ENCODE results near the gene GDPD5.
A peak's percentile ranks its signal among the peaks of the same experiment; 100 is the strongest.
"Not testable (repeated sequence)": the region's sequence is repeated elsewhere in the genome, so short reads cannot be mapped to it uniquely, and the experiment has no call there.

GDPD5 gene

GRCh38 chr11:75428989-75429640, 96.6 kb downstream of the GDPD5 start:
- DNase-seq (ENCODE audit: low spot score), result no peak

DNA sequence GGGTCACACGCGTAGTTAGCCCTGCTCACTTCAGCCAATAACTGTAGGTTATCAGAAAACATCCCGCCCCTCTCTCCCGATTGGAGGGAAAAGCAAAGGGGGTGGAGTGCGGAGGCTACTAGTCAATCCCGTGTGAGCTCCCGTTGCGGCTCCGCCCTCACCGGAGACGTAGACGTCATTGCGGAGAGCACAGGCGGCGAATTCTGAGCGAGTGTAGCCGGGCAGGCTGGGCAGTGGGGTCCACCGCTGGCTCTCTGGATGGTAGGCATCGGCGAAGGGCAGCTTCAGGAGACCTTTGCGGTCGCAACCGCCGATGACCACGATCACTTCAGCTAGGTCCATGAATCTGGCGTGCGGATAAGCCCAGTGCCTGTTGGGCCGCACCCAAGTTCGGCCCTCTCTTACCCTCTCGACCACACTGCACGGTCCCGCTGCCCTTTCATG, 97.4 kb downstream of the GDPD5 start:
- peak; percentile 25 for DNase-seq (ENCODE audit: low spot score)

GRCh38 chr11:75427181-75427580, 98.6 kb downstream of the GDPD5 start:
- no peak for DNase-seq (ENCODE audit: low spot score)

DNA sequence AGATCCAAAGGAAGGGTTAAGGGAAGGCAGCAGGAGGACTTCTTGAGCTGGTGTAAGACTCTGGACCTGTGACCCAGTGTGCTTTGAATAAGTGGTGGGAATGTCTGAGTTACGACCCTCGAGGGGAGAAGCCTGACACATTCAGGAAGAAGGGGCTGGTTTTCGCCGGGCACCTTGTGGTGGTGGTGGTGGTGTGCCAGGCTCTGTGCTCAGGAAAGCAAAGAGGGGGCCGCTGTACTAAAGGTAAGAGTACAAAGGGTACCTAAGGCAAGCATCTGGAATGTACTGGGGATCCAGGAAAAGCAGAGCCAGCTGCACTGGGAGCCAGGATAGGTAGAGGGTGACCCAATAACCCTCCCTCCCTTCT, 99.0 kb downstream of the GDPD5 start:
- DNase-seq (ENCODE audit: low spot score), result no peak

GRCh38 chr11:75425422-75425821, 100.3 kb downstream of the GDPD5 start:
- DNase-seq (ENCODE audit: low spot score), result no peak

GRCh38 chr11:75424396-75424795, 101.3 kb downstream of the GDPD5 start:
- DNase-seq (ENCODE audit: low spot score), result no peak

DNA sequence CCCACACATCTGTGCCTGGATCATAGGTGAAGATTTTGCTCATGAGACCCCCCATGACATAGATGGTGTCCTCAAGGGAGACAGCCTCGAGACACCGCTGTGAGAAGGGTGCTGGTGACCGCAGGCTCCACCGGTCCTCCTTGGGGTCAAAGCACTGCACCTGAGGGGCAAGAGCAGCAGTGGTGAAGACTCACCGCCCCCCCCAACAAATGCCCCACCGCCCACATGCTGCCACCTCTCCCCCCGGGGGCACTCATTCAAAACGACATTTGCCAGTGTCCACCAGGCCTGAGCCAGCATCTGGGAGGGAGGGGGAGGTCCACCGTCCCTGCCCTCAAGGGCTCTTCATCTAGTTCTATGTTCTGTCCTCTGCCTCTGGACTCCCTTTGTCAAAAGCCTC, 102.0 kb downstream of the GDPD5 start:
- DNase-seq (ENCODE audit: low spot score), result no peak

DNA sequence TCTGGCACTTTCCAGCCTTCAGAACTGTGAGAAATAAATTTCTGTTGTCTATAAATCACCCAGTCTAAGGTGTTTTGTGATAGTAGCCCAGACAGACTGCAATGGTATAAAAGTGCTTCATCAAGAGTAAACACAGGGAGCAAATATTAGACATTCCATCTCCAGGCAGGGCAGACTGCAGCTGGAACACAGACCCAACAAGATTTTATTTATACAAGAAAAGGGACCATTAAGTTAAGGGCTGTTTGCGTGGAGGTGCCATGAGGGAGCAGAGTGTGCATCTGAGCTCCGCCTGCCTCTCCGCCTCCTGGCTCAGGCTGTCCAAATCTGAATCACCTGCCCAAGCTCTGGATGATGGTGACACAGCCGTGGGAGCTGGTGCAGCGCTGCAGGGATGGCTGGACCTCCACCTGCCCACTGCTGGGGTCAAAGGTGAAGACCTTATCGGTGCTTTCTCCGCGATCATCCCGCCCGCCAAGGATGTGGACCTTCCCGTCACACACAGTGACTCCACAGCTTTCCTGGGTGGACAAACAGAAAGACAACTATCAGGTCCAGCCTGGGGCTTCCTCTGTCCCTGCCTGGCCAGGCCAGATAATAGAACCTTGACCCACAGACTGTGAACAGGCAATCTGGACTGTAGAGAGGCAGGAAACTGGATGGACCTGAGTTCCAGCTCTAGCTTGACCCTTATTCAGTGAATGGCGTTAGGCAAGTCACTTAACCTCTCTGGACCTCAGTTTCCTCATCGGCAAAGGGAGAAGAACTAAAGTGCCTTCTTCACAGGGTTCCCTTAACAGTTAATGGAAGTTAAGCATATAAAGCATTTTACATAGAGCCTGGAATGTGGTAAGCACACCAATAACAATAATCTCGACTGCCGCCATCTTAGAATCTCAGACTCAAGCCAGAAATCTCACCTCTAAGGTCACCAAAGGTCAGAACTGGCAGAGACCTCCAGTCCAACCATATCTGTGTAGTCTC, 103.2 kb downstream of the GDPD5 start:
- DNase-seq (ENCODE audit: low spot score), result no peak

DNA sequence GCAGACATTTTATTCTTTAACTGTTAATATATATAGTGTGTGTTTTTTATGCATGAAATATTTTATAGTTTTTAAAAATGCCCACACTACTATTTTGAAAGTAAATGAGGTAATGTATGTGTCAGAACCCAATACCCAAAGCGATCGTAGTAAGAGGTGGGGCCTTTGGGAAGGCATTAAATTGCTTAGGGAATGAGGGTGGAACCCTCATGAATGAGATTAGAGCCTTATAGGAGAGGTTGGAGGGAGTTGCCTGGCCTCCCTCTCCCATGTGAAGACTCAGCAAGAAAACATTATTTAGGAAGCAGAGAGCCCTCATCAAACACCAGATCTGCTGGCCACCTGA, 103.9 kb downstream of the GDPD5 start:
- DNase-seq (ENCODE audit: low spot score), result no peak

- no peak for DNase-seq (ENCODE audit: low spot score)
These were observed 104.6 kb downstream of the GDPD5 start for GRCh38 chr11:75421035-75421602.

GRCh38 chr11:75420224-75421034, 105.3 kb downstream of the GDPD5 start:
- DNase-seq (ENCODE audit: low spot score), result no peak

DNA sequence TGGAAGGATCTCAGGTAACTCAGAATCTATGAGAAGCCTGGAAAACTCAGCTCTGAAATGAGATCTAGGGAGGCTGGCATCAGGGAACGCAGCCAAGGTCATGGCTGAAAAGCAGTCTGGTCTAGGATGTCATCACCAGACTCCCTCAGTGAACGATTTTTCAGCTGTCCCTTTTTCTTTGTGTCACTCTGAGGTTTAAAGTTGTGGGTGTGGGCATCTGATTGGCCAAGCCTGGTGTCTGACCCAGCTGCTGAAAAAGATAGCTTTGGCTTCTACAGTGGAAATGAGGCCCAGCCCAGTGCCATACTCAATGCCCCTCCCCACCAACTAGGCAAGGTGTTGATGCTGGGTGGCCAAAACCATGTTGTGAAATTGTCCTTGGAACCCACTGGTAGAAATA, 111.9 kb downstream of the GDPD5 start:
- no peak for DNase-seq (ENCODE audit: low spot score)

GRCh38 chr11:75413146-75413545, 112.6 kb downstream of the GDPD5 start:
- not testable (repeated sequence) for DNase-seq (ENCODE audit: low spot score)

DNA sequence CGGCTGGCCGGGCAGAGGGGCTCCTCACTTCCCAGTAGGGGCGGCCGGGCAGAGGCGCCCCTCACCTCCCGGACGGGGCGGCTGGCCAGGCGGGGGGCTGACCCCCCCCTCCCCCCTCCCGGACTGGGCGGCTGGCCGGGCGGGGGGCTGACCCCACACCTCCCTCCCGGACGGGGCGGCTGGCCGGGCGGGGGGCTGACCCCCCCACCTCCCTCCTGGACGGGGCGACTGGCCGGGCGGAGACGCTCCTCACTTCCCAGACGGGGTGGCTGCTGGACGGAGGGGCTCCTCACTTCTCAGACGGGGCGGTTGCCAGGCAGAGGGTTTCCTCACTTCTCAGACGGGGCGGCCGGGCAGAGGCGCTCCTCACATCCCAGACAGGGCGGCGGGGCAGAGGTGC, 115.8 kb downstream of the GDPD5 start:
- not testable (repeated sequence) for DNase-seq (ENCODE audit: low spot score)

DNA sequence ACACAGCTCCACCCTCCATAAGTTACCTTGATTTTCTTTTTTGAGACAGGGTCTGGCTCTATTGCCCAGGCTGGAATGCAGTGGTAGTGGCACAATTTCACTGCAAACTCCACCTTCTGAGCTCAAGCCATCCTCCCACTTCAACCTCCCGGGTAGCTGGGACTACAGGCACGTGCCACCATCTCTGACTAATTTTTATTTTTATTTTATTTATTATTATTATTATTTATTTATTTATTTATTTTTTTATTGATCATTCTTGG, 116.9 kb downstream of the GDPD5 start:
- no peak for DNase-seq (ENCODE audit: low spot score)

DNA sequence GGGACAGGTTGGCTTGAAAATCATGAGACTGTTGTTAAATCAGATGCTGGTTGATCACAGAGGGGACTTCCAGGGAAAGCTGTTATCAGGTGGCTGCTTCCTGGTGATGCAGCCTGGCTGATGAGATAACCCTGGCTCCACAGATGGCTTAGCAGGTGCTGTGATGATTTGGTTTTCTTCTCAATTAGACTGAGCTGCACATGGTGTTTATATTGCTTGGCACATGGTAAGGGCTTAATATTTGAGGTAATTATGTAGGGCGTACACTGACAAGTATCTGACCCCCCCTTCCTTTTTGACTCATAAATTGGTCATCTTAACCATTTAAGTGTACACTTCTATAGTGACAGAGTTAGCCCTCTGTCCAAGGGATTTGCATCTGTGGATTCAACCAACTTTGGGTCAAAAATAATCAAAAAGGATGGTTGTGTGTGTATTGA, 119.4 kb downstream of the GDPD5 start:
- DNase-seq (ENCODE audit: low spot score), result no peak

DNA sequence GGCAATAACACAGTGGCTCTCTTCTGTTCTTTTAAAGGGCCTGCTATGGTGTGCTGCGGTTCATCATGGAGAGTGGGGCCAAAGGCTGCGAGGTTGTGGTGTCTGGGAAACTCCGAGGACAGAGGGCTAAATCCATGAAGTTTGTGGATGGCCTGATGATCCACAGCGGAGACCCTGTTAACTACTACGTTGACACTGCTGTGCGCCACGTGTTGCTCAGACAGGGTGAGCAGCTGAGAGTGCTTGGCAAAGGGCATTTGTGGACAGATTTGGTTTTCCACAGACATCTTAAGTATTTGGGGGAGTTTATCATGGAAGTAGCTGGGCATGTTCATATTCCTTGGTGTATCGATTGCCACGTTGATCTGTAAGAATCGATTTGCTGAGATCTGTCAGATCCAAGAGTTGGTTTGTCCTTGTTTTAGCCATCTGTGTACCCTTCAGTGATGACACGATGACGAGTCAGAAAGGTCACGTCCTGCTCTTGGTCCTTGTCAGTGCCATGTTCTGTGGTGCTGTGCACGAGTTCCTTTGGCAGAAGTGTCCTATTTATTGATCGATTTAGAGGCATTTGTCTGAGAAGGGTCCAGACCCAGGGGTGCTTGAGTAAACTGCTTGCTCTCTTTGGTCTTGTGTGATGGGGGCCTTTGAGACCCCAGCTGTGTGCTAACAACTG, 121.6 kb downstream of the GDPD5 start:
- no peak for DNase-seq (ENCODE audit: low spot score)

DNA sequence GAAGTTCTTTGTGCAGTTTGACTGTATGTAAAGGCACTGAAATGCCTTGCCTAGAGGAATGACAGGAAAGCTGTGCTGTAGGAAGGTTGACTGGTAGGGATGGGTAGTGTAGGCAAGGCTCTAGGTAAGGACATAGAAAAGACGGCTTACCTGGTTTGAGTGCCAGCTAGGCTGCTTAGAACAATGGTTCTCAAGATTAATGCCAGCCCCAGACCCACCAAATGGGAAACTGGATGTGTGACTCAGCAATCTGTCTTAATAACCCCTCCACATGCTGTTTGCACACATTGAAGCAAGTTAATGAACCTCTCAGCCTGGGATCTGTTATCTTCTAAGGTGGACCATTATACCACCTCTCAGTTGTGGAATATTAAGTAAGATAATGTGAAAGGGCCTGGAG, 122.7 kb downstream of the GDPD5 start:
- no peak for DNase-seq (ENCODE audit: low spot score)

DNA sequence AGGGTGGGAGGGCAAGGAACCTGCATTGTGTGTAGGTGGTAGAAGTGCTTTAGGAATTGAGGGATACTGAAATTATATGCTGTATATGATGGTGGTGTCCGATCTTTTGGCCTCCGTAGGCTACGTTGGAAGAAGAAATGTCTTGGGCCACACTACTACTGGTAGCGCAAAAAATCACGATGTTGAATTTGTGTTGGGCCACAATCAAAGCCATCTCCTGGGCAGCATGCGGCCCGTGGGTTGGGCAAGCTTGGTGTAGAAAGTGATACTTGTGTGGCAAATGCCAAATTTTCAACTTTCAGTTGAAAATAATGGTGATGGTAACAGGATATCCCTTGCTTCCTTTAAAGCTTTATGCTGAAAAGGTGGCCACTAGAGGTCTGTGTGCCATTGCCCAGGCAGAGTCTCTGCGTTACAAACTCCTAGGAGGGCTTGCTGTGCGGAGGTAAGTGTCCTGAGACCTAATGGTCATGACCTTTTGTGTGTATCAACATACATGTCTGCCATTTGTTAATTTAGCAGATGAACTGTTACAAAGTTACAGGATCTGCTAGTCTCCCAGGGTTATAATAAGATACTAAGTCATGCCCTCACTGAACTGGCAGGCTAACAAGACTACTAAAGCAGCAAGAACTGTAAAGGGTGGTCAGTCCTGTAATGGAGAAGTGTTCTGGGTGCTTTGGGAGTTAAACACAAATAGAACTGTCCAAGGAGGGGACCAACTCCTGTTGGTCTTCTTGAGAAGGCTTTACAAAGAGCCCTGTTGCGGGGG, 123.6 kb downstream of the GDPD5 start:
- no peak for DNase-seq (ENCODE audit: low spot score)

DNA sequence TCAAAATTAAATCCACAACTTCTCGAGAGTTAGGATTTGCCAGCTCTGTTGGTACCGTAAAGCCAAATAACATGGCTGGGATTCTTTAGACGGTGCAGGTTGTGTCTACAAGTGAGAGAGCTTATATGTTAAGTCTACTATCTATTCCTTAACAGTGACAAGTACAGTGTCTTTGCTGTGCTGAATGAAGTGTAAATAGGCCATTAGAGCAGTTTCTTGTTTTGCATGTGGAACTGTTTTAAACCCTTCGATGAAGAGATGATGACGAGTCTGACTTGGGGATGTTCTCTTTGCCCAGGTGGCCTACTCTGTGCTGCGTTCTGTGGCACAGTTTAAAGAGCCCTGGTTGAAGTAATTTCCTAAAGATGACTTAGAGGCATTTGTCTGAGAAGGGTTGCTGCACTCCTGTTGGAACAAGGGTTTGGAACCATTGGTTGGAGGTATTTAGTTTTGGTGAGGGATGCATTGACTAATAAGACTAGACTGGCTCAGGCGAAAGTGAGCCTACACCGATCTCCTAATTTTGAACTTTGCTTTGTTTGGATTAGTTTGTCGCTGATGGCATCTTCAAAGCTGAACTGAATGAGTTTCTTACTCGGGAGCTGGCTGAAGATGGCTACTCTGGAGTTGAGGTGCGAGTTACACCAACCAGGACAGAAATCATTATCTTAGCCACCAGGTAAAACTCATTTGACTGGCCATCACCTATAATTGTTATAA, 125.4 kb downstream of the GDPD5 start:
- peak; percentile 33 for DNase-seq (ENCODE audit: low spot score)

Measured in activated CD4-positive, alpha-beta T cell treated with anti-CD3 and anti-CD28 coated beads, Interleukin-2, Interleukin-4, amounts not matched to agents 100 ng/mL and 50 ng/mL, durations not matched to agents 16 hours and 8 hours (primary cell).